ENCODE results near the gene RPL41.
A peak's percentile ranks its signal among the peaks of the same experiment; 100 is the strongest.
"Not testable (repeated sequence)": the region's sequence is repeated elsewhere in the genome, so short reads cannot be mapped to it uniquely, and the experiment has no call there.

Gene RPL41

GRCh38 chr12:56129206-56129941 lies 12.9 kb downstream of the RPL41 start:
- peak; percentile 24 for DNase-seq

- no peak for DNase-seq
Observed at GRCh38 chr12:56129942-56130495, 13.6 kb downstream of the RPL41 start.

- DNase-seq: no peak
Observed at GRCh38 chr12:56130876-56131275, 14.4 kb downstream of the RPL41 start.

- no peak for DNase-seq
Observed at GRCh38 chr12:56134897-56135296, 18.5 kb downstream of the RPL41 start.

- no peak for DNase-seq
Observed at GRCh38 chr12:56137853-56138571, 21.6 kb downstream of the RPL41 start.

- DNase-seq: no peak
Observed at GRCh38 chr12:56141946-56142784, 25.7 kb downstream of the RPL41 start.

GRCh38 chr12:56143217-56143616 lies 26.8 kb downstream of the RPL41 start:
- no peak for DNase-seq

GRCh38 chr12:56143870-56144269 lies 27.4 kb downstream of the RPL41 start:
- no peak for DNase-seq

- no peak for DNase-seq
Observed at GRCh38 chr12:56145217-56145616, 28.8 kb downstream of the RPL41 start.

GRCh38 chr12:56146492-56147460 lies 30.3 kb downstream of the RPL41 start:
- no peak for DNase-seq

GRCh38 chr12:56150563-56150962 lies 34.1 kb downstream of the RPL41 start:
- DNase-seq: peak; percentile 16

- peak; percentile 27 for DNase-seq
Observed at GRCh38 chr12:56151672-56152131, 35.3 kb downstream of the RPL41 start.

GRCh38 chr12:56152132-56152755 lies 35.8 kb downstream of the RPL41 start, which contains the start of gene MYL6B:
Gene MYL6B (plus strand): TSS chr12:56152587. CDS start chr12:56153919, 1,332 bp downstream.
- DNase-seq: peak; percentile 59

GRCh38 chr12:56152756-56153677 lies 36.6 kb downstream of the RPL41 start:
- no peak for DNase-seq

GRCh38 chr12:56153678-56154065 lies 37.2 kb downstream of the RPL41 start:
- no peak for DNase-seq

GRCh38 chr12:56154246-56154771 lies 37.9 kb downstream of the RPL41 start:
- no peak for DNase-seq

GRCh38 chr12:56154818-56155217 lies 38.4 kb downstream of the RPL41 start:
- no peak for DNase-seq

GRCh38 chr12:56155256-56155845 lies 38.9 kb downstream of the RPL41 start:
- no peak for DNase-seq

- DNase-seq: not testable (repeated sequence)
Observed at GRCh38 chr12:56156464-56157200, 40.2 kb downstream of the RPL41 start.

Measured in DMS79 treated with DMSO at 0.1 percent for 48 hours (cell line).